HG03066 (cell line): ENCODE data around the gene UMPS.

Experiments used
- ATAC-seq: cut with Tn5 transposase; IDR thresholded peaks from one replicate; pipeline ENCODE4 v1.9.1; 2021; ENCODE audit warnings: low read depth; ENCODE audit not compliant: unreplicated experiment

The UMPS gene

GRCh38 chr3:124730129-124730940, at the start of gene UMPS:
UMPS (plus strand) TSS chr3:124730452; CDS start chr3:124730472, 20 bp downstream.
- peak; percentile 100 for ATAC-seq

DNA sequence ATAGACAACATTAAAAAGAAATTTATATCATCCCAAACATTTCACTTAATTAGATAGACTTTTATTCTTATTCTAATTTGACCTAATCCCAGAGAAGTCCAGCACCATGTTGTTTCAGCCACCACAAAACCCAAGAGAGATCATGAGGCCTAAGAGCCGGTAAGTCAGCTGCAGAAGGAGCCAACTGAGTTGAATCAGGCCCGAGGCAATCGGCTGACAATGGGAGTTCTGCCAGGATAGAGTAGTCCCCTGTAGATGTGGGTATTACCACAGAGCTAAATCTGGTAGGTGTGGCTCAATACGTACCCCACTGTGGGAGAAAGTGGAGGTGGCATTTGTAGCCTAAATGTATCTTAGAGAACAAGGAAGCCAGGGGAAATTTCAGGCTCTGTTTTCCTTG, 49.7 kb upstream of the UMPS start:
- ATAC-seq, result no peak

- no peak for ATAC-seq
Measured at GRCh38 chr3:124682263-124682662, 48.0 kb upstream of the UMPS start.

GRCh38 chr3:124684459-124684858, 45.8 kb upstream of the UMPS start:
- no peak for ATAC-seq

DNA sequence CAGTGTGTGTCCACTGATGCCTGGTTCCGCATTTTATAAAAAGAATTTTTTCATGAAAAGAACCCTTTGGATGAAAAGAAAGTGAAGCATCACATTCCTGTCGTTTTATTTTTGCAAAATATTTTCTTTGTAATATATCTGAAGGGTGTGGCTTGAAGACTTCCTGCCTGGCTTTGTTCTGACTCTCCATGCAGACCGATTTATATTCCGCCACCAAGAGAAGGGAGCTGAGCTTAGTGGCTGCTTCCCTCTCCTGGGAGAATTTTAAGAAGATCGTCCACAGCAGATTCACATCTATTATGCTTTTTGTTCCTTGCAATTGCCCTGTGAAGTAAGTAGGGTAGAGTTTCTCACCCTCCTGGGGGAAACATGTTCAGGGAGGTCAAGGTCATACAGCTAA, 45.2 kb upstream of the UMPS start:
- no peak for ATAC-seq

DNA sequence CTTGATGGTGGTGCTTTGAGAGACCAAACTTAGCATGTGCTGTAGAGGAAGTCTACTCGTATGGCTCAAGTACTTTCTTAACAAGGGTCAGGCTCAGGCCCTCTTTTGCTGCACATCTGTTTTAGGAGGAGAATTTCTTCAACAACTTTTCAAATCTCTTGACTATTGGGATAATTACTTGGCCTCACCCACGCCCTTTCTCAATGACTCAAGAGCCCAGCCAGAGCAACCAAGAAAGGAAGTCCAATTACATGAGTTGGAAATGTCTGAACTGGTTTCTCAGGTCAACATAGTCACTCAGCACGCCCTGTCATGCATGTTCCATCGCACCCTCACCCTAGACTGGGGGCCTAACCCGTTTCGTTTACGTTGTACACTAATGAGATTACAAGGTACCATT, 44.8 kb upstream of the UMPS start:
- no peak for ATAC-seq

GRCh38 chr3:124686028-124686670, 44.1 kb upstream of the UMPS start:
- ATAC-seq, result no peak

DNA sequence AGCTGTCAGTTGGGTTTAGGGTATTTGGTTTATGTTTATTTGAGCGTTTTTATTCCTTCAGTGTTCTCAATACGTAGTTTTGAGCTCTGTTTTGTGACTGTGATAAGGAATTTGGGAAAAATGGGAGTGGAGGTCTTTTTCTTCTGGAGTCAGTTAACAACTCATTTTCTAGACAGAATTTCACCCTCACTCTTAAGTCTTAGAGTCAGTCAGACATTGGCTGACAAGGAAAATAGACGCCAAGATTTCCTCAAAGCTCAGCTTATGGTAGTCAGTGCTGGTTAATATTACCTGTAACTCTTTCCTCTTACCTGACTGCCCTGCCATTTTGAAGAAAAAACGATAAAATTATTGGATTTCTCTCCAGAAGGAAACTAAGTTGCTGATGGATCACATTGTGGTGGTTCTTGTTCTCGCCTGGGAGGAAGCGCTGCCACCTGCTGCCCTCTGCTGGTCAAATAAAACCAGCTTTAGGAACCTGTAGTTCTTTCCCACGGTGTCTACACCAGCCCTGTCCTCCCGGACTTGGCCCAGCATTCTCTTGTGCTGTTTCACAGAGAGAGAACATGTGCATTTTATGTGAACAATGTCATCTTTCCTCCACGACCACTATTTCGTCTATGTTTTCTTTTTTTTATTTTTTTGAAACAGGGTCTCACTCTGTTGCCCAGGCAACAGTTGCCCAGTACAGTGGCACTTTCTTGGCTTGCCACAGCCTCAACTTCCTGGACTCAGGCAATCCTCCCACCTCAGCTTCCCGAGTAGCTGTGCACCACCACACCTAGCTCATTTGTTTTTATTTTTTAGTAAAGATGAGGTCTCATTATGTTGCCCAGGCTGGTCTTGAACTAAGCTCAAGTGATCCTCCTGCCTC, 41.4 kb upstream of the UMPS start:
- ATAC-seq, result no peak

GRCh38 chr3:124691599-124691998, 38.7 kb upstream of the UMPS start:
- no peak for ATAC-seq

DNA sequence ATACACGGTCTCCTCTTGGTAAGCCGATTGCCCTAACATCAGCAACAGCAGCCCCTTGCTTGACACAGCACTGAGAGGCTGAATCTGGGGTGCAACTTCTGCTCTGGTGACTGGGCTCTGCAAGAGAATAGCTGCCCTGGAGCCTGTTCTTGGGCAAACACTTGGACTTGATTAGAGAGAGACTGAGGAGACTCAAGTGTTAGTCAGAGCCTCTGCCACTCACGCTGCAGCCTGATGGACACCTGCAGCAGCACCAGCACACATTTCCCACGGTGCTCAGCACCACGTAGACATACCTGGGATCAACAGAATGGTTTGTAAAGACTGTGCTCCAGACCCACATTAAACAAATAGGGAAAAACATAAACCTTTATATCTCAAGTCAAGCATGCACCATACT, 35.8 kb upstream of the UMPS start:
- ATAC-seq, result no peak

DNA sequence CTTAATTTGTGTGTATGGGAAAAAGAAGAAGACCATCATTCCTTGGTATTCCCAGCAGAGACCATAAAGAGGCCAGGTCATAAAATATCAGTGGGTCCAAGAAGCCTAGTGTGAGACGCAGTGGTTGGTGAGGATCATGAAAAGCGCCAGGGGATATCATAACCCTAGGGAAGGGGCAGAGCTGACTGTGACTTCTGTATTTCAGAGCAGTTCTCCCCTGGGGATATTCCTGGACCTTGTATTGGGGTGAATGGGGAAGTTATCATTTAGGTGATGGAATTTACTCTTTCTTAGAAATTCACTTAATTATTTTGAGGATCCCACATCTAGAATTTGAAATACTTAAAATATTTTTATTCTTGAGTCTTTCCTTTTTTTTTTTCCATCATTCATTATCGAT, 34.9 kb upstream of the UMPS start:
- no peak for ATAC-seq

GRCh38 chr3:124696006-124696405, 34.2 kb upstream of the UMPS start:
- ATAC-seq, result no peak

DNA sequence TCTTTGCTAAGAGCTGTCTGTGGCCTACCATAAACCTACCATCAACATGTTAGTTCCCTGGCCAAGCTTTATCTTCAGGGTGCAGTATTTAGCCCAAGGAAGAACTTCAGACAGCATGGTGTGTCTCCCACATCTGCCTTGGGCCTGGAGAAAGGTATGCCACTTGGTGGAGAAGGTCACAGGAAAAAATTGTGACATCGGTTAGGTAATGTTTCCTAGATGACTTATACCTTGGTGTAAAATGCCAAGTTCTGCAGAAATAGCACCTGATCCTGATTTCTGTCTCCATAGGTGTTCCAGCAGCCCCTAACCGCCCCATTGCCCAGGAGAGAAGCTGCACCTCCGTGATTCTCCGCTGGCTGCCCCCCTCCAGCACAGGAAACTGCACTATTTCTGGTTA, 33.0 kb upstream of the UMPS start:
- no peak for ATAC-seq

DNA sequence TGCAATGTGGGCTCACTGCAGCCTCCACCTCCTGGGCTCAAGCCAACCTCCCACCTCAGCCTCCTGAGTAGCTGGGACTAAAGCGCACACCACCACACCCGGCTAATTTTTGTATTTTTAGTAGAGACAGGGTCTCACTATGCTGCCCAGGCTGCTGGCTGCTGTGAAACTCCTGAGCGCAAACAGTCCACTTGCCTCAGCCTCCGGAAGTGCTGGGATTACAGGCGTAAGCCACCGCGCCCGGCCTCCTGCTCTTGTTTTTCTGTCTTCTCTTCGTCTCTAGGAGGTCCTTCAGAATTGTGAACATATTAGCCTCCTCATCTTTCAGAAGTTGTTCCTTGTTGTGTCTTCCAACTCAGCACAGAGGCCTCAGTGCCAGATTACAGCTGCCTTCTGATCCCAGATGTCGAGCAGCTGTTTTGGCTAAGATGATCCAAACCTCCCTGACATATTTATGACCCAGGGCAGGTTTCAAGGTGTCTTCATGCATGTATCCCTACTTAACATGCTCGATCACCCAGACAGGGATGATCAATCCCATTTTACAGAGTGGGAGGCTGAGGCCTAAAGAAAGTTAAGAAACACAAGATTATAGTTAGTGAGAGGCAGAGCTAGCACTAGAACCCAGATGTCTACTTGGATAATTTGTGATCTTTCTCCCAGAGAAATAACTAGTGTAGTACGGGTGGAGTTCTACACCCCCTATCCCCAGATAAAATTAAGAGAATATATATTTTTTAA, 32.1 kb upstream of the UMPS start:
- ATAC-seq, result no peak

DNA sequence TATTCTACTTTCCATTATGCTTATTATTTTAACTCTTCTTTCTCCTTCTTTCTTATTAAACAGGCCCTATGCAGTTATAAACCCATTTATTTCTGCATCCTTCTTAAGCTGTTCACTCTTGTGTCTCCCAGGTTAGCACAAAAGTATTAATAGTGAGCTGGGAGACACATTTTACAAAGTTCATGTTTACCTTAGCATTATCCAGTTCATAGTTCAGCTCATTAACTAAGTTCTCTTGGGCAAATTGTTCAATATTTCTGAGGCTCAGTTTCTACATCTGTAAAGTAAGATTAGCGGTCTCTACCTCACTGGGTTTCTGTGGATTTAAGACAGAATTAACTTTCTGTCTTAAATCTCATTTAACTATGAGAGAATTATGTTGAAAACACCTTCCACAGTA, 31.2 kb upstream of the UMPS start:
- no peak for ATAC-seq

- ATAC-seq, result no peak
Measured at GRCh38 chr3:124699686-124700396, 30.4 kb upstream of the UMPS start.

- no peak for ATAC-seq
Measured at GRCh38 chr3:124700880-124701684, 29.2 kb upstream of the UMPS start.

GRCh38 chr3:124701687-124702086, 28.6 kb upstream of the UMPS start:
- no peak for ATAC-seq

- ATAC-seq, result no peak
Measured at GRCh38 chr3:124702950-124703349, 27.3 kb upstream of the UMPS start.
